ENCODE results near the gene GJD4.

Gene GJD4

GRCh38 chr10:35632027-35632426 lies 26.9 kb downstream of the GJD4 start:
- no peak for DNase-seq

- DNase-seq: peak; percentile 11
These were observed 28.2 kb downstream of the GJD4 start for GRCh38 chr10:35633006-35633980.

GRCh38 chr10:35635576-35635975 lies 30.4 kb downstream of the GJD4 start:
- DNase-seq: peak; percentile 67

GRCh38 chr10:35636956-35637355 lies 31.8 kb downstream of the GJD4 start:
- no peak for DNase-seq

GRCh38 chr10:35637462-35637861 lies 32.3 kb downstream of the GJD4 start:
- DNase-seq: no peak

- no peak for DNase-seq
These were observed 33.0 kb downstream of the GJD4 start for GRCh38 chr10:35638101-35638500.

- DNase-seq: no peak
These were observed 34.0 kb downstream of the GJD4 start for GRCh38 chr10:35639021-35639727.

GRCh38 chr10:35639728-35640401 lies 34.7 kb downstream of the GJD4 start:
- DNase-seq: no peak

- DNase-seq: no peak
These were observed 35.3 kb downstream of the GJD4 start for GRCh38 chr10:35640474-35640873.

GRCh38 chr10:35640951-35641675 lies 36.0 kb downstream of the GJD4 start:
- DNase-seq: peak; percentile 51

GRCh38 chr10:35641676-35642034 lies 36.5 kb downstream of the GJD4 start:
- peak; percentile 21 for DNase-seq

GRCh38 chr10:35642035-35642792 lies 37.1 kb downstream of the GJD4 start, which contains the start of gene FZD8:
Gene FZD8, minus strand, starts transcription at chr10:35642296. Its CDS starts 867 bp downstream, at chr10:35641429.
- peak; percentile 85 for DNase-seq

GRCh38 chr10:35642793-35643114 lies 37.6 kb downstream of the GJD4 start:
- DNase-seq: no peak

- peak; percentile 60 for DNase-seq
These were observed 38.3 kb downstream of the GJD4 start for GRCh38 chr10:35643151-35644049.

GRCh38 chr10:35644050-35644950 lies 39.2 kb downstream of the GJD4 start:
- DNase-seq: peak; percentile 28

GRCh38 chr10:35650894-35651293 lies 45.8 kb downstream of the GJD4 start:
- no peak for DNase-seq

GRCh38 chr10:35652824-35653223 lies 47.7 kb downstream of the GJD4 start:
- no peak for DNase-seq

GRCh38 chr10:35657621-35658020 lies 52.5 kb downstream of the GJD4 start:
- no peak for DNase-seq

All from RPMI8226 (cell line).